HG03175 (cell line): ENCODE results near the gene NDRG4.
"Not testable (repeated sequence)": the region's sequence is repeated elsewhere in the genome, so short reads cannot be mapped to it uniquely, and the experiment has no call there.

Source experiments
- ATAC-seq: cut with Tn5 transposase; IDR thresholded peaks from one replicate; pipeline ENCODE4 v1.9.1; 2021; ENCODE audit warnings: mild to moderate bottlenecking, moderate library complexity; ENCODE audit not compliant: unreplicated experiment

The NDRG4 gene

GRCh38 chr16:58464916-58465731 is 34.8 kb upstream of the NDRG4 start:
- no peak for ATAC-seq

DNA sequence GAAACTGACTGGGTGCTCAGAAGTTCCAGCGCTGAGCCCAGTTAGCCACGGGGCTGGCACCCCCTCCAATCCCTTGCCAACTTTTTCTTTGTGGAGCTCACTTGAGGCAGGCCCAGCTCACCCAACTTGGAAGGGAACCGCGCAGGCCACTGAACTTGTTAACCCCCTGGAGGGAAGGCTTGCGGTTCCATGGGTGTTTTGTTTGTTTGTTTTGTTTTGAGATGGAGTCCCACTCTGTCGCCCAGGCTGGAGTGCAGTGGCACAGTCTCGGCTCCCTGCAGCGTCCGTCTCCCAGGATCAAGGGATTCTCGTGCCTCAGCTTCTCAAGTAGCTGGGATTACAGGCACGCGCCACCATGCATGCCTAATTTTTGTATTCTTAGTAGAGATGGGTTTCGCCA is 34.1 kb upstream of the NDRG4 start:
- ATAC-seq = no peak

- ATAC-seq = no peak
Measured at GRCh38 chr16:58466396-58466795, 33.5 kb upstream of the NDRG4 start.

DNA sequence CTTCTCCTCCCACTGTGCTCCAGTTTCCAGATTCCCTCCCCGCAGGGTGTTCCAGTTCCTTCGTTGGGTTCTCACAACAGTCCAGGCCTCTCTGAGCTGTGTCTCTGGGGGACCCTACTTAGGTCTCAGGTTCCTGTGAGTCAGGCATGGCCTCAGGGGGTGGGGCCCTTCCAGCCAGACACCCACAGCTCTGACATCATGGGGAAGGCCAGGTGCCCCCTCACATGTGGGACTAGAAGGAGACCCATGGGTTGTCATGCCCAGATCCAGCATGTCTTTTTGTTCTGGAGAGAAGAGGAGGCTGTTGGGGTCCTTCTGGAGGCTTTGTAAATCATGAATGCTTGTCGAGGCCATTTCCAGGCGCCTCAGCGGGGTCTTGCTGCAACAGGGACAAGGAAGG is 32.0 kb upstream of the NDRG4 start:
- no peak for ATAC-seq

DNA sequence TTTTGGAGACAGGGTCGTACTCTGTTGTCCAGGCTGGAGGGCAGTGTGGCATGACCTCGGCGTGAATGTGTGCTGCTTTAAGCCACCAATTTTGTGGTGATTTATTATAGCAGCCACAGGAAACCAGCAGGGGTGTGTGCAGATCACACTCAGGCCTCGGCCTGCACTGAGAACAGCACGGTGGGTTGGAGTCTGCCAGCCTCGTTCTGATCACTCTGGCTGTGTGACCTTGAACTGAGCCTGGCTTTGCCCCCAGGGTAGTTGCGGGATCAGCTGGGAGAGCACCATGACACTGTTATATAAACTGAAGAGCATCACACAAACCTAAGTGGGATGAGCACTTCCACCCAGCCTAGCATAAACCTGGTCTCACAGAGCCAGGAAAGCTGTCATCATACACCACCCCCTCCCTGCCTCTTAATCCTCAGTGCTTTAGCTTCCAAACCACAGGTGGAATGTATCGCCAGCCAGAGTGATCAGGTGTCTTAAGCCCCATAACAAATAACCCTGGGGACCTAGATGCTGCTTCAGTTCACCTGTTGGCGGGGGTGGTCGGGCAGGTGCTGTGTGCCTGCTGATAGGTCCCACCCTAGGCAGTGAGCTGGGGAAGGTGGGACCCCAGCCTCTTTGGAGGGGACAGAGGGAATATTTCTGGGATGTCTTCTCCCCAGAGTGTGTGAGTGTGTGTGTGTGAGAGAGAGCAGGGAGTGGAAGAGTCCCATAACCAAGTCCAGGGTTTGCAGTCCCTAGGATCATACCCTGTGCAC is 28.6 kb upstream of the NDRG4 start:
- ATAC-seq = no peak

DNA sequence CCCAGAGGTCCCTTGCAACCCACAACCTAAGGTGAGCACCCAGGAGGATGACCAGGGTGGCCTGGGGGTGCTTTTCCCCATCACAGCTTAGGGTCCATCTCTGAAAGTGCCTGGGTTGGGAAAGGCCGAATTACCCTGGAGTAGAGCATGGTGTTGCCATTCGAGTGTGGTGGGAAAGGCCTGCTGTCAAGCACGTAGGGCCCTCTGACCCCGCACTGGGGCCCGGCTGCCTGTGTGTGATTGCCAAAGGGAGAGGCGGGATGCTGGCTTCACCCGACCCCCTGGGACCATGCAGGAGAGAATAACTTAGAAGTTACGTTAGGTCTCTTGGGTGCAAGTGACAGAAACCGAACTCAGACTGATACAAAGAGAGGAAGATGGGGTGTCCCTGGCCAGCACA is 27.7 kb upstream of the NDRG4 start:
- no peak for ATAC-seq

DNA sequence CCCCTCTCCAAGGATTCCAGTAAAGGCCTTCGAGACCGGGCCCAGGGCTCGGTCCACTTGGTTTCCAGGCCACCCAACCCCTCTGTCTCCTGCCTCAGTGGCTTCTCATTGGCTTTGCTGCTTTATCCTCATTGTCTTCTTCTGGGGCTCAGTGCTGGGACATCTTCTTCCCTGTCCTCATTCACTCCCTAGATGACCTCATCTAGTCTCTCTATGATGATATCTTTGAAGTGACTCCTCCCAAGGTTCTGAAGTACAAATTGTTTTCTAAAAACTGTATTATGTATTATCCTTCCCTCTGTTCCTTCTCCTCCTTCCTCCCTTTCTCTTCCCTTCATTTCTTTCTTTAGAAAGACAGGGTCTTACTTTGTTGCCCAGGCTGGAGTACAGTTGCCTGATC is 27.1 kb upstream of the NDRG4 start:
- no peak for ATAC-seq

GRCh38 chr16:58474296-58474695 is 25.6 kb upstream of the NDRG4 start:
- no peak for ATAC-seq

DNA sequence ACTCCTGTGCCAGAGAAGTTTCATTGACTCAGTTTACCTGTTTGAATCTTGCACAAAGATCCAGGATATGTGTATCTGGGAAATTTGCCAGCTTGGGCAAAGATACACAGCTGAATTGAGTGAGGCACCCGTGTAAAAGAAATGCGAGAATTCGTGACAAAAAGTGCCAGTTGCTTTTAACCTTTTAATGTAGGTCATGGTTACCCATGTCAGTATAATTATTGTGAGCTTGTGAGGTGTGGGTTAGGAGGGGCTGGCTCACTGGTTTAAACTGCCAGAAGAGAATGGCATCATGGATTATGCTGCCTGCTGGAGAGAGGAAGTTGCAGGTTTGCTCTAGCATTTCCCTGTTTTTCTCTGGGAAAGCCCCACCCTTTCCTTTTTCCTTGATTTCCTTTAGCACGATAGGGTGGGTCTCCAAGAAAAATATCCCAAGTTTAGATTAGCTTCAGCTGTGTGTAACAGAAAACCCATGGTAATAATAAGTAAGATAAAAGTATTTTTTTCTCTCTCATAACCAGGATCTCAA is 24.8 kb upstream of the NDRG4 start:
- ATAC-seq = no peak

GRCh38 chr16:58476791-58477190 is 23.2 kb upstream of the NDRG4 start:
- no peak for ATAC-seq

DNA sequence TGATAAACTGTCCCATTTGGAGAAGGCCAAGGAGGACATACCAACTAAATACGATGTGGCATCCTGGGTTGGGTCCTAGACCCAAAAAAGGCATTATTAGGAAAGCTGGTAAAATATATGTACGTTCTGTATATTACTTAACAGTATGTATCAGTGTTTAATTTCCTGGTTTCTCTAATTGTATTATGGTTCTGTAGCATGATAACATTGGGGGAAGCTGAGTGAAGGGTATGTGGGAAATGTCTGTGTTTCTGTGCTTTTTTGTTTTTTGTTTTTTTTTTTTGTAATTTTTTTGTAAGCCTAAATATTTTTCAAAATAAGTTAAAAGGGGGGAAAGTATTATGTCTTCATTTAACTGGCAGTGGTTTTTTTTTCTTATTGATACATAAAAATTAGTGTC is 21.5 kb upstream of the NDRG4 start:
- no peak for ATAC-seq

- no peak for ATAC-seq
Measured at GRCh38 chr16:58481226-58481869, 18.6 kb upstream of the NDRG4 start.

DNA sequence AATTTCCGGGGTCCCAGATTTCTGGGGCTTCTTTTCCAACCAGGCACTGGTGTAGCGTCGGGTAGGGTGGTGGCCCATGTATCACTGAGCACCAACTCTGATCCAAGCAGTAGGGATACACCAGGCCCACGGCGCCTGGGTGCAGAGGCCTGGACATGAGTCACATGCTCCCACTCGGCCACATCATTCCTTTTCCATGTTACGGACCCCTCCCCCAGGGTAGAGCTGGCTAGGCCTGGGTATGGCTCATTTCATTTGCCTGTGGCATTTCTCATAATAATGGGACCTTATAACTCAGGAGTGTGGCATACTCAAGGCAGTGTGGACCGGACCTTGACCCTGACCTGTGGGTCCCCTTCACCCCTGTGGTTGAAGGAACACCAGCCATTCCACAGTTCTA is 18.0 kb upstream of the NDRG4 start:
- ATAC-seq = no peak

DNA sequence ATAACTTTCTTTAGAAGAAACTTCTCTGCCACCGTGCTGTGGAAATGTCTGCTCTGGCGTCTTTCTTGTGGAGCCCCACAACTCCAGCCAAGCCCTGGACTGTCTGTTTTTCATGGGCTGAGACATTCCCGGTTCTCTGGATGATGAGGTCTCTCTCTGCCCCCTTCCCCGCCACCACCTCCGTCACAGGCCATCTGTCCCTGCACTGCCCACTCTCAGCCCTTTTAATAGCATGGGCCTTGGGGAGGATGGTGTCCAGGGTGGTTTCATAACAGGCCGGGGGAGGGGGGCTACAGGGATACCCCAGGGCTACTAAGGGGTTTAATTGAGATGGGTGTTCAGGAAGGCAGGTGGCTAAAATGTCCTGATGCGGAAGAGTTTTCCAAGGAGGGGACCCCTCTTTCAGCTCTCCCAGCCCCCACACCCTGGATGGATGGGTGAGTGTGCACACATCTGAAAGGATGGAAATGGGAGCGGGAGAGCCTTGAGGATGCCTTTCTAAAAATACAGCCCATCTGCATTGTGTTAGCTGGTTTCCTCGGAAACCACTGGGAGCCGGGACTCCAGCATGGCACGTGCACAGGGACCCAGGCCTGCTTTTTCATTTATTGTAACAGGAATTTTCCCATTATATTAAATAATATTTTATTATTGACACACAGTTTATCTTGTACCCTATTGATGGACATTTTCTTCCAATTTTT is 14.6 kb upstream of the NDRG4 start:
- ATAC-seq = no peak

DNA sequence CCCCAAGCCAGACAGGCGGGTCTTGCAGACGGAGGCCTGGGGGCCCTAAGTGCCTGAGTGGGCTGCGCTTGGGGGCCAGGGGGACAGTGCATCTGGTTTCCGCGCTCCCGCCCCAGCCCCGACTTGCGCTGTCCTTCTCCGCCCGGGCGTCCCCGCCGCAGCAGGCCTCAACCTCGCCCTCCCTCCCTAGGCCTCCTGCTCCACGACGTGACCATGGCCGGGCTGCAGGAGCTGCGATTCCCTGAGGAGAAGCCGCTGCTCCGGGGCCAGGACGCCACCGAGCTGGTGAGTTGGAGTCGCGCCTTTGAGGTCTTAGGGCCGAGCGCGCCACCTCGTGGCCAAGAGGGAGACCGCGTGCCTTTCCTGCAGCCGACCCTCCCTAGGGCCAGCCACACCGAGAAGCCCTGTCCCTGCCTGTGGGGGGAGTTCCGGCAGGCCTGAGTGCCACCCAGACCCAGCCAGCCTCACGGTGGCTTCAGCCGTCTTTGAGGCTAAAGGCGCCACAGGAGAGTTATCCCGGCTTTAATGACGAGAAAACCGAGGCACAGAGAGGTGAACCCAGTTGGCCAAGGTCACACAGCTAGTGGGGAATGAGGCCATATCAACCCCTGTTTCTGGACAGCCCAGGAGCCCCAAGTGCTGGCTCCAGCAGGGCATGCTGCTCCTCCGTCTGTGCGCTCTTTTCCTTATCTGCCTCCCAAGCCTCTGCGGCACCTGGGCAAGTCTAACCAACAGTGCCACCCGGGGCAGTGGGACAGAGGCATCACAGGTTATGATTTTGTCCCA is 12.2 kb upstream of the NDRG4 start:
- peak; percentile 86 for ATAC-seq

DNA sequence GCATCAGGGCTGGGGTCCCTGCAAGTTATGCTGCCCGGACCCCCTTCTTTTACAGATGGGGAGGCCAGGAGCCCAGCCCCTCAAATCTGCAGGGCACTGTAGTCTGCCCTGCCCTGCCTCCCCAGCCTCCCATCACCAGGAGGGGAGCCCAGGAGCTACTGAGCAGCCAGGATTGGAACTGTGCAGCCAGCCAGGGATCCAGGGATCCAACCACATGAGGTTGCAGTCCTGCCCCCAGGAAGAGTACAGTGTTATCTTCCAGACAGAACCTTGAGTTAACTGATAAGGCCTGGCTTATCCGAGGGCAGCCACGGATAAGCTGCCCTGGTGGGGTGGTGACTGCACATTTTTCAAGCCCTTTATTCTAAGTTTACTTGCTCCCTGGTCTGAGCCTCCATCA is 11.4 kb upstream of the NDRG4 start:
- no peak for ATAC-seq

DNA sequence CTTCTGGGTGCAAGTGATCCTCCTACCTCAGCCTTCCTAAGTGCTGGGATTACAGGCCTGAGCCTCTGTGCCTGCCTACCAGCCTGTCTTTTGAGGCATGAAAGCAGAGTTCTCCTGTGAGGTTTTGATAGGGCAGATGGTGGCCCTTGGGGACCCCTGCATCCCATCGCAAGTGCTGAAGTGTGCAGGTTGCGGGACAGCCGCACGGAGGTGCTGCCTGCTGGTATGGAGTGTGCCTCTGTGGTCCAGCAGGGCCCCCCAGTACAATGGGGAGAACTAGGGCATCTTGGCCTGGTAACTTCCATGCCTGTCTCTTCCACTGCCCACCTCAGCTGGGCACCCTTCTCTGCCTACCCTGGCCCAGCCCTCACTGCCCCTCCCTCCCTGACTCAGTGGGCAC is 9.9 kb upstream of the NDRG4 start:
- ATAC-seq = no peak

DNA sequence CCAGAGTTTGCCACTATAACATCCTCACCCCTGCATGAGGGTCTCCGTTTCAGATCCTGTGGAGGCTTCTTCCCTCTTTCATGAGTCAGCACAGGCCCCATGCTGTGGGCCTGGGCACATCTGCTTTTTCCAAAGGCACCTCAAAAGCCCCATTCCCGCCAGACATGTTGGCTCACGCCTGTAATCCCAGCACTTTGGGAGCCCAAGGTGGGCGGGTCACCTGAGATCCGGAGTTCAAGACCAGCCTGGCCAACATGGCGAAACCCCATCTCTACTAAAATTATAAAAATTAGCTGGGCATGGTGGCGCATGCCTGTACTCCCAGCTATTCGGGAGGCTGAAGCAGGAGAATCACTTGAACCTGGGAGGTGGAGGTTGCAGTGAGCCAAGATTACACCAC is 9.4 kb upstream of the NDRG4 start:
- ATAC-seq = not testable (repeated sequence)

- no peak for ATAC-seq
Measured at GRCh38 chr16:58492066-58492465, 7.9 kb upstream of the NDRG4 start.

DNA sequence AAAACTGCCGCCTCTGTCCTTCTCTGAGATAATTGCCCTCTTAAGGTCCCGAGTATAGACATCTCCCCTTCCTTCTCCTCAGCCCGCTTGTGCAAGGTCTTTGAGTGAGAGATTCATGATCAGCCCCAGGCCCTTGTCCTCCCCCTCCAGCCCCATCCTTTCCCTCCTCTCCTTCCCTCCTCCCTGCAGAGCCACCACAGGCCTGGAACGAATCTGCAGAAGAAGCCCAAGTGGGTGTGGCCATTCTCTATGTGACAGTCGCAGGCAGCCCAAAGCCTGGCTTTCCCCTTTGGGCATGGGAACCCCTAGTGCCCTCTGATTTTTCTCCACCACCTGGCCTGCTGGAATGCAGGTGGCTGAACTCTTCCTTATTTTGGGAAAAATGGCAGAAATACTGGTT is 7.2 kb upstream of the NDRG4 start:
- no peak for ATAC-seq
